CD14-positive monocyte (primary cell): Measurements from ENCODE around the gene EDDM13. TPM values are rescaled to one million over a fixed set of nuclear protein-coding genes. Genes with fewer than 3 reads are reported as not detected.

Source experiments
- DNase-seq, 3 donors: peaks; one replicate each; pipeline ENCODE4 v3.0.0-alpha.2; 2011 to 2022
- H2AFZ ChIP-seq: 2 replicates; pipeline ENCODE4 v1.6.0; 2012; ENCODE audit warnings: mild to moderate bottlenecking, low read depth, low read length, inconsistent platforms; ENCODE audit not compliant: insufficient read depth, poor library complexity, severe bottlenecking
- H3K27ac ChIP-seq, 2 donors: 1 replicate in 1 of 2; 2 replicates in 1 of 2; pipeline ENCODE4 v1.5.1; 2012 to 2013; ENCODE audit warnings: low read length in 2 of 2, control low read depth in 1 of 2, inconsistent platforms in 1 of 2, low read depth in 1 of 2, mild to moderate bottlenecking in 1 of 2
- H3K27me3 ChIP-seq, 2 donors: one replicate each; pipeline versions ENCODE4 v1.6.0 to v1.6.1; 2011 to 2013; ENCODE audit warnings: low read length in 2 of 2; ENCODE audit not compliant: control insufficient read depth in 2 of 2, insufficient read depth in 2 of 2
- H3K36me3 ChIP-seq, 2 donors: replicated peaks in 1 of 2; 1 replicate in 1 of 2; 2 replicates in 1 of 2; pipeline versions ENCODE4 v1.5.1 to v1.6.1; 2012 to 2013; ENCODE audit warnings: low read length in 2 of 2, control low read depth in 1 of 2, inconsistent platforms in 1 of 2, mild to moderate bottlenecking in 1 of 2; ENCODE audit not compliant: insufficient read depth in 2 of 2, control insufficient read depth in 1 of 2
- H3K4me1 ChIP-seq, 2 donors: 1 replicate in 1 of 2; 2 replicates in 1 of 2; pipeline versions ENCODE4 v1.5.1 to v1.6.1; 2012 to 2013; ENCODE audit warnings: low read length in 2 of 2, control low read depth in 1 of 2, inconsistent platforms in 1 of 2, mild to moderate bottlenecking in 1 of 2, moderate library complexity in 1 of 2; ENCODE audit not compliant: insufficient read depth in 2 of 2, control insufficient read depth in 1 of 2
- H3K4me2 ChIP-seq: replicated peaks from 2 replicates; pipeline ENCODE3; 2012; ENCODE audit warnings: low read length, moderate library complexity, mild to moderate bottlenecking; ENCODE audit not compliant: poor library complexity, severe bottlenecking; ENCODE audit errors: extremely low read depth
- H3K4me3 ChIP-seq, 3 experiments: fragments of 200-600 bp in 1 of 3; sonication (generic) in 1 of 3; replicated peaks in 1 of 3; 1 replicate in 2 of 3; 2 replicates in 1 of 3; pipeline ENCODE4 v1.5.1; 2011 to 2013; ENCODE audit warnings: low read length in 3 of 3, mild to moderate bottlenecking in 3 of 3, control low read depth in 2 of 3, low read depth in 2 of 3, inconsistent platforms in 1 of 3, moderate library complexity in 1 of 3
- H3K79me2 ChIP-seq: 2 replicates; pipeline ENCODE4 v1.6.0; 2012; ENCODE audit warnings: mild to moderate bottlenecking, control low read depth, inconsistent platforms, low read length, moderate library complexity; ENCODE audit not compliant: insufficient read depth
- H3K9ac ChIP-seq: 2 replicates; pipeline ENCODE4 v1.6.0; 2017; ENCODE audit warnings: low read length, mild to moderate bottlenecking; ENCODE audit not compliant: insufficient read depth, poor library complexity, severe bottlenecking
- H3K9me3 ChIP-seq, 2 donors: replicated peaks in 1 of 2; 1 replicate in 1 of 2; 2 replicates in 1 of 2; pipeline versions ENCODE4 v1.5.1 to v1.6.1; 2012 to 2013; ENCODE audit warnings: low read length in 2 of 2, control low read depth in 1 of 2; ENCODE audit not compliant: control insufficient read depth in 1 of 2, insufficient read depth in 1 of 2
- H4K20me1 ChIP-seq: 2 replicates; pipeline ENCODE4 v1.6.0; 2012; ENCODE audit warnings: mild to moderate bottlenecking, low read length, control low read depth, moderate library complexity; ENCODE audit not compliant: insufficient read depth
- H3K27ac Mint-ChIP-seq, 7 donors: one replicate each; pipeline ENCODE4 v1.8.0; 2020; ENCODE audit warnings: mild to moderate bottlenecking in 7 of 7, mixed read lengths in 7 of 7, moderate library complexity in 6 of 7, inconsistent platforms in 2 of 7
- H3K27me3 Mint-ChIP-seq, 3 donors: one replicate each; pipeline ENCODE4 v1.8.0; 2021 to 2022; ENCODE audit warnings: low read depth in 3 of 3, mild to moderate bottlenecking in 3 of 3, mixed read lengths in 3 of 3, moderate library complexity in 3 of 3, inconsistent platforms in 1 of 3
- H3K36me3 Mint-ChIP-seq, 2 donors: one replicate each; pipeline ENCODE4 v1.8.0; 2020; ENCODE audit warnings: mixed read lengths in 2 of 2, inconsistent platforms in 1 of 2, mild to moderate bottlenecking in 1 of 2
- H3K4me1 Mint-ChIP-seq: one replicate; pipeline ENCODE4 v1.8.0; 2020; ENCODE audit warnings: mild to moderate bottlenecking, mixed read lengths
- H3K4me3 Mint-ChIP-seq, 2 donors: one replicate each; pipeline ENCODE4 v1.8.0; 2020; ENCODE audit warnings: mild to moderate bottlenecking in 2 of 2, mixed read lengths in 2 of 2, moderate library complexity in 1 of 2
- H3K9me3 Mint-ChIP-seq, 7 donors: one replicate each; pipeline ENCODE4 v1.8.0; 2020 to 2022; ENCODE audit warnings: mixed read lengths in 7 of 7, mild to moderate bottlenecking in 6 of 7, moderate library complexity in 6 of 7, inconsistent platforms in 2 of 7
- WGBS: methylation state at CpG from one replicate; pipeline ENCODE4 v1.1.5; 2013; ENCODE audit warnings: missing lambda C conversion rate; ENCODE audit not compliant: insufficient coverage; 5-methylcytosine and 5-hydroxymethylcytosine counted together
- intact Hi-C, 2 donors: fragments of 100-400 bp; cut with micrococcal nuclease; formaldehyde crosslinking; loops; one replicate each; pipeline versions ENCODE4 v1.15.0 to v1.15.1; 2023
- polyA plus RNA-seq, 3 donors: library from polyadenylated mRNA; depleted of rRNA in 1 of 3; unstranded in 2 of 3; stranded (reverse) in 1 of 3; fragments of 300-500 nt in 2 of 3; fragments of >200 nt in 1 of 3; fragmentation: Illumina TruSeq in 2 of 3; gene quantifications; 1 replicate in 2 of 3; 2 replicates in 1 of 3; pipeline ENCODE4 v1.2.3, GENCODE V29; 2012 to 2021
- TF ChIP-seq, protein P1 (sequence below): fragments of 200-600 bp; IDR thresholded peaks from one replicate; pipeline ENCODE4 v1.8.0; 2022; ENCODE audit warnings: antibody characterized with exemption, mild to moderate bottlenecking

EDDM13 gene
- polyA plus RNA-seq, 3 donors: 0.25 to 0.70 (median 0.61) TPM

DNA sequence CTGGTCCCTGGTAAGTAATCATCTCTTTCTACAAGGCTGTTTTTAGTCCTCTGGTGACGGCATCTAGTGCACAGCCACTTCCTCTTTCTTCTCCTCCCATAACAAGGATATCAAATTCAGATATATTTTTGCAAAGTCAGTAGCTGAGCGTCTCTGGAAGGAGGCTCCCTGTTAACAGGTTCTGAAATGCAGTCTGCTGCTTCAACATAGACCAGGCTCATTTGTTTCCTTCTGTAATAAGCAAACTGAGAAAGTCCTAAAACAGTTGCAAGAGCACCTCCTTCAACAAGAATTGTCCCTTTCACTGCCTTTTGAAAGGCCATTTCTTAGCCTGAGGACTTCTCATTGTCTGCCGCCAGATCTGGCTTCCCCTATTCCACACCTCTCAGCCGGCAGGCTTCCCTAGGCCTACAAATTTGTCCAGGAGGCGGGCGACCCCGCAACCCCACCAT, 49.5 kb downstream of the EDDM13 start:
- TF ChIP-seq, protein P1, sequence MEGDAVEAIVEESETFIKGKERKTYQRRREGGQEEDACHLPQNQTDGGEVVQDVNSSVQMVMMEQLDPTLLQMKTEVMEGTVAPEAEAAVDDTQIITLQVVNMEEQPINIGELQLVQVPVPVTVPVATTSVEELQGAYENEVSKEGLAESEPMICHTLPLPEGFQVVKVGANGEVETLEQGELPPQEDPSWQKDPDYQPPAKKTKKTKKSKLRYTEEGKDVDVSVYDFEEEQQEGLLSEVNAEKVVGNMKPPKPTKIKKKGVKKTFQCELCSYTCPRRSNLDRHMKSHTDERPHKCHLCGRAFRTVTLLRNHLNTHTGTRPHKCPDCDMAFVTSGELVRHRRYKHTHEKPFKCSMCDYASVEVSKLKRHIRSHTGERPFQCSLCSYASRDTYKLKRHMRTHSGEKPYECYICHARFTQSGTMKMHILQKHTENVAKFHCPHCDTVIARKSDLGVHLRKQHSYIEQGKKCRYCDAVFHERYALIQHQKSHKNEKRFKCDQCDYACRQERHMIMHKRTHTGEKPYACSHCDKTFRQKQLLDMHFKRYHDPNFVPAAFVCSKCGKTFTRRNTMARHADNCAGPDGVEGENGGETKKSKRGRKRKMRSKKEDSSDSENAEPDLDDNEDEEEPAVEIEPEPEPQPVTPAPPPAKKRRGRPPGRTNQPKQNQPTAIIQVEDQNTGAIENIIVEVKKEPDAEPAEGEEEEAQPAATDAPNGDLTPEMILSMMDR: no peak
- peak overlapping the region; percentile 61 for H2AFZ ChIP-seq
- peaks cover 70% of the 10 kb centered on the region for H3K4me1 Mint-ChIP-seq

DNA sequence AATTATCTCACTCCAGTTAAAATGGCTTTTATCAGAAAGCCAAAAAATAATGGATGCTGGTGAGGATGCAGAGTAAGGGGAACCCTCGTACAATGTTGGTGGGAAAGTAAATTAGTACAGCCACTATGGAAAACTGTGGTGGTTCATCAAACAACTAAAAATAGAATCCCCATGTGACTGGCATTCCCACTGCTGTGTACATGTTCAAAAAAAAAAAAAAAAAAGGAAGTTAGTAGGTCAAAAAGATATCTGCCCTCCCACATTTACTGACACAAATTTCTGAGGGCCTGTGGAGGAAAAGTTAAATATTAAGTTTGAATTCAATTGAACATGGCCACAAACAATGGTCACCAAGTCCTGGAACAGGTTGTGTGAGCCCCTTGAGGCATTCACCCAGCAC, 51.9 kb downstream of the EDDM13 start:
- peaks cover 0 to 6% (median 2%) of the 10 kb centered on the region in 7 donors for H3K9me3 Mint-ChIP-seq
- peak in 2 of 3 donors; percentile 23 to 54 for DNase-seq

More for the DNA sequence above, 49.5 kb downstream of the EDDM13 start:
- Histone ChIP-seq H3K4me3 (peak overlapping the region in 1 of 3 experiments; percentile 37), H3K9ac (peak overlapping the region; percentile 52), H3K27ac (peak overlapping the region; percentile 77 to 83), H3K36me3 (no peaks in the 10 kb centered on the region), H3K27me3 (no peaks in the 10 kb centered on the region), H3K79me2 (peaks cover 8% of the 10 kb centered on the region), H3K9me3 (no peaks in the 10 kb centered on the region), H3K4me1 (peaks cover 78 to 80% of the 10 kb centered on the region in 2 donors), H4K20me1 (no peaks in the 10 kb centered on the region), H3K4me2 (peak overlapping the region; percentile 38)
- peak overlapping the region in 1 of 2 donors; percentile 72 for H3K4me3 Mint-ChIP-seq
- H3K27ac Mint-ChIP-seq: peak overlapping the region; percentile 80 to 97 (median 93)
- DNase-seq: peak; percentile 54 to 74 (median 68)
- H3K36me3 Mint-ChIP-seq: no peaks in the 10 kb centered on the region
- peaks cover 0 to 5% (median 0%) of the 10 kb centered on the region in 7 donors for H3K9me3 Mint-ChIP-seq
- intact Hi-C loops: no loop called here
- H3K27me3 Mint-ChIP-seq: no peaks in the 10 kb centered on the region
- 24% methylated on average over 5 of the region's 7 CpGs for WGBS

More for the DNA sequence above, 51.9 kb downstream of the EDDM13 start:
- Histone ChIP-seq H3K4me1 (peaks cover 54 to 59% of the 10 kb centered on the region in 2 donors), H3K27ac (peak overlapping the region; percentile 13 to 68), H2AFZ (peak overlapping the region; percentile 27), H3K9me3 (no peaks in the 10 kb centered on the region), H3K36me3 (no peaks in the 10 kb centered on the region), H3K9ac (no peak overlapping the region), H3K27me3 (no peaks in the 10 kb centered on the region), H3K4me2 (peak overlapping the region; percentile 26), H3K79me2 (peaks cover 8% of the 10 kb centered on the region), H3K4me3 (peak overlapping the region in 1 of 3 experiments; percentile 28), H4K20me1 (no peaks in the 10 kb centered on the region)
- H3K36me3 Mint-ChIP-seq: no peaks in the 10 kb centered on the region
- no CpG with 5 or more reads among the region's 1 CpG for WGBS
- H3K27ac Mint-ChIP-seq: peak overlapping the region in 6 of 7 donors; percentile 19 to 73 (median 48)
- no peaks in the 10 kb centered on the region for H3K27me3 Mint-ChIP-seq
- peaks cover 50% of the 10 kb centered on the region for H3K4me1 Mint-ChIP-seq
- intact Hi-C loops: no loop called here
- TF ChIP-seq, protein P1: no peak
- no peak overlapping the region for H3K4me3 Mint-ChIP-seq
